GM13977 (cell line): ENCODE data around the gene MAEL.
"Not testable (repeated sequence)": the region's sequence is repeated elsewhere in the genome, so short reads cannot be mapped to it uniquely, and the experiment has no call there.

Experiments used
- DNase-seq: peaks from one replicate; pipeline ENCODE4 v3.0.0; 2012; ENCODE audit warnings: low spot score
- CTCF ChIP-seq: IDR thresholded peaks from 2 replicates; pipeline ENCODE4 v1.5.1; 2012; ENCODE audit warnings: mild to moderate bottlenecking, control low read depth; ENCODE audit not compliant: insufficient read depth; ENCODE audit errors: extremely low read depth, missing control alignments
- in situ Hi-C: fragments of 300-500 bp; cut with MboI; formaldehyde crosslinking; loops from one replicate; pipeline ENCODE4 v1.12.0; 2022; ENCODE audit warnings: low sequenced_read_pairs, low pct_unique_long_range_greater_than_20kb, mixed read lengths, inconsistent platforms; ENCODE audit not compliant: unreplicated experiment

The MAEL gene

GRCh38 chr1:167016100-167016750 lies 27.1 kb downstream of the MAEL start:
- no peak for TF ChIP-seq CTCF
- DNase-seq = no peak
- in situ Hi-C loops = no loop called here

- no peak for TF ChIP-seq CTCF
- no peak for DNase-seq
- in situ Hi-C loops = no loop called here
Measured at GRCh38 chr1:167022384-167022783, 33.3 kb downstream of the MAEL start.

- DNase-seq, in situ Hi-C loops: not testable (repeated sequence)
Measured at GRCh38 chr1:167029553-167029952, 40.5 kb downstream of the MAEL start.

- no peak for DNase-seq
- in situ Hi-C loops = no loop called here
- TF ChIP-seq CTCF = no peak
Measured at GRCh38 chr1:167033646-167034045, 44.6 kb downstream of the MAEL start.

GRCh38 chr1:167043752-167044488 lies 54.8 kb downstream of the MAEL start:
- in situ Hi-C loops = no loop called here
- peak; percentile 69 for DNase-seq
- TF ChIP-seq CTCF = no peak

GRCh38 chr1:167051907-167052306 lies 62.8 kb downstream of the MAEL start:
- no peak for DNase-seq
- in situ Hi-C loops = no loop called here
- TF ChIP-seq CTCF = no peak

- no peak for DNase-seq
- in situ Hi-C loops = no loop called here
- peak; percentile 38 for TF ChIP-seq CTCF
Measured at GRCh38 chr1:167052389-167052788, 63.3 kb downstream of the MAEL start.
